Neuronal stem cell (in vitro differentiated cells): Measurements from ENCODE around the gene LNX1.

ENCODE experiments used
- DNase-seq: peaks from one replicate; pipeline ENCODE4 v3.0.0-alpha.2; 2013; ENCODE audit warnings: low spot score
- H2AFZ ChIP-seq: one replicate; pipeline ENCODE4 v1.6.1; 2013; ENCODE audit warnings: mild to moderate bottlenecking, low read length, inconsistent platforms
- H2AK5ac ChIP-seq: 2 replicates; pipeline ENCODE4 v1.6.1; 2013; ENCODE audit warnings: low read depth, mild to moderate bottlenecking, inconsistent platforms, low read length, moderate library complexity, mixed read lengths
- H2BK120ac ChIP-seq: 2 replicates; pipeline ENCODE4 v1.6.1; 2013; ENCODE audit warnings: low read depth, mild to moderate bottlenecking, inconsistent platforms, low read length, moderate library complexity, mixed read lengths
- H2BK12ac ChIP-seq: one replicate; pipeline ENCODE4 v1.6.1; 2013; ENCODE audit warnings: low read length, inconsistent platforms
- H2BK15ac ChIP-seq: 2 replicates; pipeline ENCODE4 v1.6.1; 2013; ENCODE audit warnings: mild to moderate bottlenecking, low read length, inconsistent platforms, mixed read lengths
- H2BK5ac ChIP-seq: one replicate; pipeline ENCODE4 v1.6.1; 2013; ENCODE audit warnings: inconsistent platforms, mild to moderate bottlenecking, low read length, moderate library complexity
- H3K14ac ChIP-seq: one replicate; pipeline ENCODE4 v1.6.1; 2013; ENCODE audit warnings: low read length, inconsistent platforms
- H3K18ac ChIP-seq: 2 replicates; pipeline ENCODE4 v1.6.1; 2013; ENCODE audit warnings: low read length, inconsistent platforms
- H3K23ac ChIP-seq: 2 replicates; pipeline ENCODE4 v1.6.1; 2013; ENCODE audit warnings: low read depth, mild to moderate bottlenecking, mixed read lengths, low read length, inconsistent platforms; ENCODE audit not compliant: poor library complexity
- H3K27ac ChIP-seq: replicated peaks from 3 replicates; pipeline ENCODE4 v1.5.1; 2013; ENCODE audit warnings: low read length, inconsistent platforms
- H3K27me3 ChIP-seq, 3 experiments: 2 replicates each; pipeline ENCODE4 v1.6.1; 2013; ENCODE audit warnings: low read length in 3 of 3, mild to moderate bottlenecking in 2 of 3, inconsistent platforms in 1 of 3, low read depth in 1 of 3, mixed read lengths in 1 of 3, moderate library complexity in 1 of 3; ENCODE audit not compliant: control insufficient read depth in 3 of 3, insufficient read depth in 3 of 3
- H3K36me3 ChIP-seq, 2 donors: replicated peaks in 1 of 2; 2 replicates each; pipeline ENCODE4 v1.6.1; 2013; ENCODE audit warnings: low read length in 2 of 2; ENCODE audit not compliant: control insufficient read depth in 2 of 2, insufficient read depth in 2 of 2
- H3K4ac ChIP-seq: 2 replicates; pipeline ENCODE4 v1.6.1; 2013; ENCODE audit warnings: inconsistent platforms, mild to moderate bottlenecking, low read length, moderate library complexity
- H3K4me1 ChIP-seq, 2 donors: 1 replicate in 1 of 2; 2 replicates in 1 of 2; pipeline ENCODE4 v1.6.1; 2013; ENCODE audit warnings: low read length in 2 of 2, low read depth in 1 of 2; ENCODE audit not compliant: control insufficient read depth in 2 of 2, insufficient read depth in 1 of 2
- H3K4me2 ChIP-seq: one replicate; pipeline ENCODE4 v1.6.1; 2013; ENCODE audit warnings: mild to moderate bottlenecking, low read length, inconsistent platforms; ENCODE audit not compliant: insufficient read depth, poor library complexity, severe bottlenecking
- H3K4me3 ChIP-seq, 2 donors: 2 replicates each; pipeline ENCODE4 v1.5.1; 2013; ENCODE audit warnings: low read length in 2 of 2, mild to moderate bottlenecking in 2 of 2, inconsistent platforms in 1 of 2, moderate library complexity in 1 of 2
- H3K79me1 ChIP-seq: one replicate; pipeline ENCODE4 v1.6.1; 2013; ENCODE audit warnings: low read depth, mild to moderate bottlenecking, inconsistent platforms, low read length, moderate library complexity
- H3K9ac ChIP-seq: one replicate; pipeline ENCODE4 v1.6.1; 2013; ENCODE audit warnings: mild to moderate bottlenecking, low read depth, low read length, inconsistent platforms; ENCODE audit not compliant: poor library complexity
- H3K9me3 ChIP-seq, 2 donors: replicated peaks in 1 of 2; 2 replicates each; pipeline versions ENCODE3 to v1.6.1; 2013; ENCODE audit warnings: low read length in 2 of 2, mild to moderate bottlenecking in 2 of 2, inconsistent platforms in 1 of 2, low read depth in 1 of 2, mixed read lengths in 1 of 2, moderate library complexity in 1 of 2; ENCODE audit not compliant: control insufficient read depth in 2 of 2, insufficient read depth in 1 of 2
- H4K8ac ChIP-seq: one replicate; pipeline ENCODE4 v1.6.1; 2013; ENCODE audit warnings: low read depth, mild to moderate bottlenecking, inconsistent platforms, low read length, moderate library complexity
- H4K91ac ChIP-seq: one replicate; pipeline ENCODE4 v1.6.1; 2013; ENCODE audit warnings: low read length, low read depth, mild to moderate bottlenecking, inconsistent platforms; ENCODE audit not compliant: poor library complexity
- WGBS, 2 donors: extraction: QIAGEN DNeasy Blood & Tissue Kit; methylation state at CpG; one replicate each; pipeline ENCODE4 v1.1.7; 2013; ENCODE audit warnings: missing lambda C conversion rate in 2 of 2, mixed read lengths in 1 of 2; ENCODE audit not compliant: insufficient read length in 2 of 2, insufficient replicate concordance in 1 of 2; ENCODE audit errors: extremely low coverage in 2 of 2; 5-methylcytosine and 5-hydroxymethylcytosine counted together

Gene LNX1

DNA sequence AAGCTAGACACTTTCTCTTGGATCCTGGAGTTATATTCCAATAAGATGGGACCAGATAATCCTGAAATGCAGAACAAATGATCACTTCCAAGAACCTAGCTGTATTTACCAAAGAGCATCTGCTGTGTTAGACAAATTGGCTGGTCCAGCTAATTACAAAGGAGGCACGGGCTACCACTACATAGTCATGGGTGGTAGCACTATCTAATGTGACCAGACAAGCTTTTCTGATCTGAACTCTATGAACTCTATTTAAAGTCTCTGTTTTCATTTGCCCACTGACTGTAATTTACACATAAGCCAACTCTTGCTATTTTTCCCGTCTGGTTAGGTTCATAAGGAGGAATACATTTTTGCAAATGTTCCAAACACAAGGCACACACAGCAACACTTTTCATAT lies 34.6 kb downstream of the LNX1 start:
- Histone ChIP-seq H3K27me3 (no peaks in the 10 kb centered on the region), H3K4me3 (no peak overlapping the region), H3K23ac (no peak overlapping the region), H3K9ac (no peak overlapping the region), H3K9me3 (no peaks in the 10 kb centered on the region), H3K14ac (no peak overlapping the region), H2AK5ac (no peak overlapping the region), H3K4me1 (peaks cover 2 to 6% of the 10 kb centered on the region in 2 donors), H2BK120ac (no peak overlapping the region), H4K8ac (no peak overlapping the region), H2BK12ac (no peak overlapping the region), H3K27ac (no peak overlapping the region), H3K18ac (no peak overlapping the region), H4K91ac (no peak overlapping the region), H2AFZ (no peak overlapping the region), H3K79me1 (no peaks in the 10 kb centered on the region), H2BK15ac (no peak overlapping the region), H3K4me2 (no peak overlapping the region), H2BK5ac (no peak overlapping the region), H3K36me3 (no peaks in the 10 kb centered on the region), H3K4ac (no peak overlapping the region)
- no peak for DNase-seq
- no CpG with 5 or more reads among the region's 2 CpGs for WGBS, 2 donors

DNA sequence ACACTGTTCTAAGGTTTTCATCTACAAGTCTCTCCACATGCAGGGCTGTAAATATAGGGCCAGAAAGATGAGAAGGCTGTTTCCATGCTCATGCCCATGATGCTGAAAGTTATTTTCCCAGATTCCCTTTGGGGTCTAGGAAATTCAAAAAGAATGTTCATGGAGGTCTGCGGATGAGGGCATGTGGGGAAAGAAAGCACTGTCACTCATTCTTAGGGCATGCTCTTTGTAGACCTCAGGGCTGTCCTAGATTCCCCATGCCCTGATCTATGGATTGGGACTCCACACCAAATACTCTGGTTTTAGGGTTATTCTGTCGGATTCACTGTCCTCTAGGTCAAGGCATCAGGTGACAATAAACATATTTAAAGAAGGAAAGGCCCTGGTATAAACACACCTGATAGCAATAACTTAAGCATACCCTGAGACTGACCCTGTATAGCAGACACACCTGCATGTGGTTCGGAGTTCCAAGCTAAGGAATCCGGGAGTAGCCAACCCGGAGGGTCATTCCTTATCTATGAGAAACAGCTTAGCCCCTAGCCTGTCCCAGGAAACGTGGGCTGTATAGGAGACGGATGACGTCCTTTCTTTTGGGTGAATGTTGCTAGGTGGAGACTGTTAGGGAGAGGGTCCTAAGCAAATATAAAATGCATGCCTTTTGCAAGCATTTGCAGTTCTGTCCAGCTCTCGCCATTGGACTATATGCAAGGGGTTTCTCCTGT lies 37.6 kb downstream of the LNX1 start:
- WGBS, 2 donors = no CpG with 5 or more reads among the region's 9 CpGs
- Histone ChIP-seq H3K4ac (no peak overlapping the region), H3K9ac (no peak overlapping the region), H2AK5ac (no peak overlapping the region), H3K4me1 (peaks cover 2 to 5% of the 10 kb centered on the region in 2 donors), H2BK5ac (no peak overlapping the region), H2AFZ (no peak overlapping the region), H3K4me3 (no peak overlapping the region), H3K9me3 (no peaks in the 10 kb centered on the region), H3K36me3 (no peaks in the 10 kb centered on the region), H3K14ac (no peak overlapping the region), H2BK15ac (no peak overlapping the region), H4K8ac (no peak overlapping the region), H3K27me3 (no peaks in the 10 kb centered on the region), H3K18ac (no peak overlapping the region), H2BK12ac (no peak overlapping the region), H4K91ac (no peak overlapping the region), H3K27ac (no peak overlapping the region), H3K23ac (no peak overlapping the region), H3K79me1 (no peaks in the 10 kb centered on the region), H3K4me2 (no peak overlapping the region), H2BK120ac (no peak overlapping the region)
- DNase-seq = no peak

DNA sequence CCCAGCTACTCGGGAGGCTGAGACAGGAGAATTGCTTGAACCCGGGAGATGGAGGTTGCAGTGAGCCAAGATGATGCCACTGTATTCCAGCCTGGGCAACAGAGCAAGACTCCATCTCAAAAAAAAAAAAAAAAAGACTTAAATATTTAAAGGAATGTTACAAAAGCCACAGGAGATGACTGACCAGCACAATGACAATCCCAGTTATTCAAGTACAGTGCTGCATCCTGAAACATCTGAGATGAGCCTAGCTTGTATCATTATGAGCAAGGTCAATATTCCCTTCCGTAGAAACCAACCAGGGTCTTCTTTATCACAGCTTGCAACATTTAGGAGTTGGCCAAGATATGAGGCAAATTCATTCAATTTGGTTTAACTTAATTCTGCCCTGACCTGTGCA lies 38.6 kb downstream of the LNX1 start:
- Histone ChIP-seq H3K79me1 (no peaks in the 10 kb centered on the region), H3K27me3 (no peaks in the 10 kb centered on the region), H3K36me3 (no peaks in the 10 kb centered on the region), H2AFZ (no peak overlapping the region), H2BK12ac (no peak overlapping the region), H2BK120ac (no peak overlapping the region), H3K23ac (no peak overlapping the region), H3K4me3 (no peak overlapping the region), H3K4ac (no peak overlapping the region), H3K14ac (no peak overlapping the region), H3K18ac (no peak overlapping the region), H2AK5ac (no peak overlapping the region), H2BK5ac (no peak overlapping the region), H4K91ac (no peak overlapping the region), H2BK15ac (no peak overlapping the region), H4K8ac (no peak overlapping the region), H3K9me3 (no peaks in the 10 kb centered on the region), H3K4me2 (no peak overlapping the region), H3K9ac (no peak overlapping the region), H3K4me1 (no peaks in the 10 kb centered on the region), H3K27ac (no peak overlapping the region)
- DNase-seq = no peak
- WGBS, 2 donors = no CpG with 5 or more reads among the region's 3 CpGs

DNA sequence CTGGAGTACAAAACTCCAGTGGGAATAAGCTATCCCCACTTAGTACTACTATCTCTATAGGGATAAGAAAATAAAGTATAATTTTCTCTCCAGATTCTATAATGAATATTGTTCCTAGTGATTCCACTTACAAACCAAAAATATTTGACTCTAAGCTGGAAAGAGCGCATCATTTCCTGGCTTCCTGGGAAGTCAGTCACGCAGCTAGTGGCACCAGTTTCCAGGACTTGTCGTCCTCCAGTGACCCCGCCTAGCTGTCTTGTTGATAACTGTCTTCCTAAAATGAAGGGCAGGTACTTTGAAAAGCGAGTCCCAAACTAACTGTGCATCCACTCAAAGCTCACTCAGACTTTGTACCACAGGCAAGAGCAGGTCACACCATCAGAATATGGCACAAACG lies 39.3 kb downstream of the LNX1 start:
- no peaks in the 10 kb centered on the region for H3K36me3 ChIP-seq
- no peak overlapping the region for H4K8ac ChIP-seq
- no peak for DNase-seq
- no peak overlapping the region for H3K23ac ChIP-seq
- no peaks in the 10 kb centered on the region for H3K27me3 ChIP-seq
- no peak overlapping the region for H3K4ac ChIP-seq
- no peak overlapping the region for H3K4me3 ChIP-seq
- H3K27ac ChIP-seq = no peak overlapping the region
- H2BK12ac ChIP-seq = no peak overlapping the region
- no peaks in the 10 kb centered on the region for H3K79me1 ChIP-seq
- no CpG with 5 or more reads among the region's 6 CpGs for WGBS, 2 donors
- no peak overlapping the region for H2BK5ac ChIP-seq
- no peak overlapping the region for H3K18ac ChIP-seq
- H3K14ac ChIP-seq = no peak overlapping the region
- no peak overlapping the region for H3K9ac ChIP-seq
- no peak overlapping the region for H2BK15ac ChIP-seq
- no peak overlapping the region for H2AFZ ChIP-seq
- no peak overlapping the region for H2AK5ac ChIP-seq
- no peak overlapping the region for H2BK120ac ChIP-seq
- H3K9me3 ChIP-seq = no peaks in the 10 kb centered on the region
- no peak overlapping the region for H3K4me2 ChIP-seq
- no peak overlapping the region for H4K91ac ChIP-seq
- H3K4me1 ChIP-seq = no peaks in the 10 kb centered on the region
